Caco-2 (cell line): ENCODE data around the gene MOB2. TPM values are rescaled to one million over a fixed set of nuclear protein-coding genes. Genes with fewer than 3 reads are reported as not detected.

Source experiments
- BruUV-seq: library from RNA; stranded (reverse); fragments of 400-500 nt; replicated peaks from 2 replicates; lab custom pipeline; 2021; lab: Mats Ljungman, UMichigan
- CTCF ChIA-PET: fragments of 300-600 bp; sonication (Branson Sonifier 250); formaldehyde crosslinking; loops from one replicate; lab custom pipeline; 2022; ENCODE audit warnings: antibody characterized with exemption; lab: Charles Lee
- POLR2A ChIA-PET: fragments of 300-600 bp; sonication (Branson Sonifier 250); formaldehyde crosslinking; loops from one replicate; lab custom pipeline; 2022; ENCODE audit warnings: antibody characterized with exemption; lab: Charles Lee
- DNase-seq, 2 experiments: peaks; one replicate each; pipeline versions ENCODE4 v3.0.0 to v3.0.0-alpha.2; 2020 to 2022
- H3K27me3 ChIP-seq: replicated peaks from 2 replicates; pipeline ENCODE4 v1.6.0; 2011; ENCODE audit warnings: low read length; ENCODE audit not compliant: control insufficient read depth, insufficient read depth
- H3K36me3 ChIP-seq: 2 replicates; pipeline ENCODE4 v1.5.1; 2011; ENCODE audit warnings: low read length; ENCODE audit not compliant: control insufficient read depth, insufficient read depth
- H3K4me1 ChIP-seq: fragments of 250-450 bp; sonication (Bioruptor Pico); 2 replicates; pipeline ENCODE4 v1.5.1; 2020; ENCODE audit warnings: mild to moderate bottlenecking
- H3K4me3 ChIP-seq: 2 replicates; pipeline ENCODE4 v1.5.1; 2011; ENCODE audit warnings: low read depth, mild to moderate bottlenecking, control low read depth, low read length
- H3K9me3 ChIP-seq: fragments of 250-450 bp; sonication (Bioruptor Pico); 2 replicates; pipeline ENCODE4 v1.5.1; 2020; ENCODE audit warnings: mild to moderate bottlenecking, moderate library complexity
- H3K27ac Mint-ChIP-seq: one replicate; pipeline ENCODE4 v1.8.0; 2022; ENCODE audit warnings: mixed read lengths; ENCODE audit not compliant: unreplicated experiment
- H3K27me3 Mint-ChIP-seq: one replicate; pipeline ENCODE4 v1.8.0; 2022; ENCODE audit warnings: mixed read lengths; ENCODE audit not compliant: insufficient read depth, unreplicated experiment
- H3K36me3 Mint-ChIP-seq: one replicate; pipeline ENCODE4 v1.8.0; 2022; ENCODE audit warnings: mild to moderate bottlenecking, mixed read lengths; ENCODE audit not compliant: insufficient read depth, unreplicated experiment
- H3K4me1 Mint-ChIP-seq: one replicate; pipeline ENCODE4 v1.8.0; 2022; ENCODE audit warnings: low read depth, mixed read lengths; ENCODE audit not compliant: unreplicated experiment
- H3K4me3 Mint-ChIP-seq: one replicate; pipeline ENCODE4 v1.8.0; 2022; ENCODE audit warnings: mild to moderate bottlenecking, moderate library complexity, mixed read lengths; ENCODE audit not compliant: unreplicated experiment
- H3K9me3 Mint-ChIP-seq: one replicate; pipeline ENCODE4 v1.8.0; 2022; ENCODE audit warnings: mixed read lengths; ENCODE audit not compliant: unreplicated experiment
- intact Hi-C: fragments of 100-400 bp; cut with micrococcal nuclease; formaldehyde crosslinking; loops from one replicate; pipeline ENCODE4 v1.10.0; 2022; ENCODE audit not compliant: unreplicated experiment
- total RNA-seq: library from RNA; stranded (reverse); gene quantifications from 2 replicates; pipeline ENCODE4 v1.2.3, GENCODE V29; 2022
- TF ChIP-seq, protein P1 (sequence below), 2 experiments: fragments of 200-600 bp in 1 of 2; IDR thresholded peaks; 1 replicate in 1 of 2; 2 replicates in 1 of 2; pipeline versions ENCODE4 v1.5.1 to v1.8.0; 2011 to 2022; ENCODE audit warnings: antibody characterized with exemption in 1 of 2, control low read depth in 1 of 2, inconsistent platforms in 1 of 2, low read depth in 1 of 2, low read length in 1 of 2, mild to moderate bottlenecking in 1 of 2, moderate library complexity in 1 of 2; ENCODE audit not compliant: insufficient read depth in 1 of 2, severe bottlenecking in 1 of 2, unreplicated experiment in 1 of 2

Gene MOB2
- total RNA-seq, 1 experiment from 2014 or later: 32.7 TPM

DNA sequence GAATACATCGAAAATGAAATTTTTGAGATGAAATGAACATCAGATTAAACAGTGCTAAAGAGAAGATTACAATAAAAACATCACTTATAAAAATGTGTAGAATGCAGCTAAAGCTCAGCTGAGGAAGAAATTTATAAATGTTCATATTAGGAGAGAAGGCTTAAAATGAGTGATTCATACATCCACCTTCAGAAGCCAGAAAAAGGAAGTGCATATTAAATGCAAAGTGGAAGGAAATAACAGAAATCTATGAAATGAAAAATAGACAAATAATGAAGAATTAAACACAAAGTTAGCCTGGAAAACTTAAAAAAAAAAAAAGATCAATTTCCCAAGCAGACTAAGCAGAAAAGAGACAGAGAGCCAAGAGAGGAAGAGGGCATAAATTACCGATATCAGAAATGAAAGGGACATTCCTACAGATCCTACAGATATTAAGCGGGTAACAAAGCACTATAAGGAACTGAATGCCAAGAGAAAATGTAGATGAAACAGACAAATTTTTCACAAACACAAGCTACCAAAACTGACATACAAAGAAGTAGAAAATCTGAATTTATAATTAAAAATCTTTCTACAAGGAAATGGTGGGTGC lies 7.2 kb upstream of the MOB2 start:
- intact Hi-C loops: no loop called here
- Histone ChIP-seq H3K27me3 (no peaks in the 10 kb centered on the region), H3K4me3 (no peak overlapping the region), H3K4me1 (no peaks in the 10 kb centered on the region), H3K36me3 (no peaks in the 10 kb centered on the region), H3K9me3 (no peaks in the 10 kb centered on the region)
- ChIA-PET CTCF (no interaction called here), POLR2A (no interaction called here)
- no peaks in the 10 kb centered on the region for H3K9me3 Mint-ChIP-seq
- H3K27ac Mint-ChIP-seq: no peak overlapping the region
- peaks cover 1% of the 10 kb centered on the region for H3K36me3 Mint-ChIP-seq
- TF ChIP-seq, protein P1, sequence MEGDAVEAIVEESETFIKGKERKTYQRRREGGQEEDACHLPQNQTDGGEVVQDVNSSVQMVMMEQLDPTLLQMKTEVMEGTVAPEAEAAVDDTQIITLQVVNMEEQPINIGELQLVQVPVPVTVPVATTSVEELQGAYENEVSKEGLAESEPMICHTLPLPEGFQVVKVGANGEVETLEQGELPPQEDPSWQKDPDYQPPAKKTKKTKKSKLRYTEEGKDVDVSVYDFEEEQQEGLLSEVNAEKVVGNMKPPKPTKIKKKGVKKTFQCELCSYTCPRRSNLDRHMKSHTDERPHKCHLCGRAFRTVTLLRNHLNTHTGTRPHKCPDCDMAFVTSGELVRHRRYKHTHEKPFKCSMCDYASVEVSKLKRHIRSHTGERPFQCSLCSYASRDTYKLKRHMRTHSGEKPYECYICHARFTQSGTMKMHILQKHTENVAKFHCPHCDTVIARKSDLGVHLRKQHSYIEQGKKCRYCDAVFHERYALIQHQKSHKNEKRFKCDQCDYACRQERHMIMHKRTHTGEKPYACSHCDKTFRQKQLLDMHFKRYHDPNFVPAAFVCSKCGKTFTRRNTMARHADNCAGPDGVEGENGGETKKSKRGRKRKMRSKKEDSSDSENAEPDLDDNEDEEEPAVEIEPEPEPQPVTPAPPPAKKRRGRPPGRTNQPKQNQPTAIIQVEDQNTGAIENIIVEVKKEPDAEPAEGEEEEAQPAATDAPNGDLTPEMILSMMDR (IDR thresholded peaks at IDR 0.05; ENCODE audit: insufficient read depth in 1 of 2, low read depth in 1 of 2, low read length in 1 of 2, severe bottlenecking in 1 of 2, unreplicated experiment in 1 of 2): no peak
- H3K27me3 Mint-ChIP-seq: no peaks in the 10 kb centered on the region
- H3K4me3 Mint-ChIP-seq: no peak overlapping the region
- no TSS peak for BruUV-seq
- H3K4me1 Mint-ChIP-seq: no peaks in the 10 kb centered on the region
- DNase-seq: no peak

DNA sequence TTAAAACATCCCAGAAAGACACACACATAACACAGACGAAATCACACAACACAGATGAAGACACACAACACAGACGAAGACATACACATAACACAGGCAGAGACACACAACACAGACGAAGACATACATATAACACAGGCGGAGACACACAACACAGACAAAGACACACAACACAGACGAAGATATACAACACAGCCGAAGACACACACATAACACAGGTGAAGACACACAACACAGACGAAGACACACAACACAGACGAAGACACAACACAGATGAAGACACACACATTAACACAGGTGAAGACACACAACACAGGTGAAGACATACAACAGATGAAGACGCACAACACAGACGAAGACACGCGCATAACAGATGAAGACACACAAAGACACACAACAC lies 4.8 kb upstream of the MOB2 start:
- Mint-ChIP-seq H3K27me3 (no peaks in the 10 kb centered on the region), H3K27ac (no peak overlapping the region), H3K9me3 (no peaks in the 10 kb centered on the region), H3K36me3 (no peaks in the 10 kb centered on the region), H3K4me1 (no peaks in the 10 kb centered on the region), H3K4me3 (no peak overlapping the region)
- H3K4me3 ChIP-seq: no peak overlapping the region
- no TSS peak for BruUV-seq
- H3K4me1 ChIP-seq: no peaks in the 10 kb centered on the region
- intact Hi-C loops: no loop called here
- DNase-seq: no peak
- no peaks in the 10 kb centered on the region for H3K27me3 ChIP-seq
- TF ChIP-seq, protein P1 (IDR thresholded peaks at IDR 0.05; ENCODE audit: insufficient read depth in 1 of 2, low read depth in 1 of 2, low read length in 1 of 2, severe bottlenecking in 1 of 2, unreplicated experiment in 1 of 2): no peak
- no peaks in the 10 kb centered on the region for H3K36me3 ChIP-seq
- ChIA-PET CTCF (no interaction called here), POLR2A (no interaction called here)
- H3K9me3 ChIP-seq: no peaks in the 10 kb centered on the region

DNA sequence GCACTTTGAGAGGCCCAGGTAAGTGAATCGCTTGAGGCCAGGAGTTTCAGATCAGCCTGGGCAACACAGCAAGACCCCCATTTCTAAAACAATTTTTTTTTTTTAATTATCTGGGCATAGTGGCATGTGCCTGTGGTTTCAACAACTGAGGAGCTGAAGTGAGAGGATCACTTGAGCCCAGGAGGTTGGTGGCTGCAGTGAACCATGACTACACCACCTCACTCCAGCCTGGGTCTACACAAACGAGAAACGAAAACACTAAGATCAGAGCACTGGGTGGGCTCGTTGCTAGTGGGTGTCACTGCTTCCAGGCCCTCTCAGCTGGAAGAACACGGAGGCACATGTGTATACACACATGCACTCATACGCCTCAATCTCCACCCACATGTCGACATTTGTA lies 4.1 kb upstream of the MOB2 start:
- Histone ChIP-seq H3K27me3 (no peaks in the 10 kb centered on the region), H3K36me3 (no peaks in the 10 kb centered on the region), H3K9me3 (no peaks in the 10 kb centered on the region), H3K4me3 (no peak overlapping the region), H3K4me1 (no peaks in the 10 kb centered on the region)
- POLR2A ChIA-PET: no interaction called here
- Mint-ChIP-seq H3K27ac (no peak overlapping the region), H3K9me3 (no peaks in the 10 kb centered on the region), H3K27me3 (no peaks in the 10 kb centered on the region), H3K4me1 (no peaks in the 10 kb centered on the region), H3K4me3 (no peak overlapping the region), H3K36me3 (no peaks in the 10 kb centered on the region)
- no TSS peak for BruUV-seq
- intact Hi-C loops: no loop called here
- TF ChIP-seq, protein P1 (IDR thresholded peaks at IDR 0.05; ENCODE audit: insufficient read depth in 1 of 2, low read depth in 1 of 2, low read length in 1 of 2, severe bottlenecking in 1 of 2, unreplicated experiment in 1 of 2): no peak
- CTCF ChIA-PET: no interaction called here
- DNase-seq: no peak
